Measurements from ENCODE around the gene CTNNA2. TPM values are rescaled to one million over a fixed set of nuclear protein-coding genes. Genes with fewer than 3 reads are reported as not detected.

CTNNA2 gene
- total and polyA plus RNA-seq, 7 experiments from 2014 or later: not detected

GRCh38 chr2:80303909-80304837 lies 791.3 kb downstream of the CTNNA2 start, which contains the start of gene LRRTM1:
Gene LRRTM1, minus strand, starts transcription at chr2:80304752. Its CDS starts 933 bp downstream, at chr2:80303819.
- ATAC-seq: no peak
- H3K27me3 Mint-ChIP-seq: peaks cover 49 to 54% (median 51%) of the 10 kb centered on the region in 5 donors
- intact Hi-C loops (cut with micrococcal nuclease): no loop called here
- peak within 1 kb of the TSS in 1 of 10 donors; percentile 19 for H3K4me3 Mint-ChIP-seq
- H3K27ac ChIP-seq (ENCODE audit: low read depth, low read length): no peak within 1 kb of the TSS
- peak within 1 kb of the TSS in 1 of 9 donors; percentile 57 for H3K27ac Mint-ChIP-seq
- peaks cover 0 to 9% (median 0%) of the 10 kb centered on the region in 5 donors for H3K36me3 Mint-ChIP-seq
- H3K4me1 ChIP-seq (ENCODE audit: control insufficient read depth in 2 of 2, insufficient read depth in 2 of 2, low read length in 2 of 2): no peaks in the 10 kb centered on the region
- H3K36me3 ChIP-seq (ENCODE audit: control insufficient read depth in 2 of 3, insufficient read depth in 3 of 3, low read length in 3 of 3): no peaks in the 10 kb centered on the region
- ChIA-PET CTCF (no interaction called here), POLR2A (no interaction called here)
- no peak within 1 kb of the TSS for H3K4me3 ChIP-seq (ENCODE audit: low read length)
- no peaks in the 10 kb centered on the region for H3K9me3 ChIP-seq (ENCODE audit: control insufficient read depth in 2 of 3, low read length in 3 of 3)
- DNase-seq: no peak
- H3K9me3 Mint-ChIP-seq: peaks cover 0 to 12% (median 5%) of the 10 kb centered on the region in 11 donors
- H3K27me3 ChIP-seq (ENCODE audit: control insufficient read depth in 2 of 2, insufficient read depth in 2 of 2, low read length in 2 of 2): peaks cover 0 to 8% of the 10 kb centered on the region in 2 donors
- H3K4me1 Mint-ChIP-seq: no peaks in the 10 kb centered on the region

GRCh38 chr2:80311304-80311703 lies 798.5 kb downstream of the CTNNA2 start:
- H3K36me3 Mint-ChIP-seq: no peaks in the 10 kb centered on the region
- H3K9me3 Mint-ChIP-seq: peaks cover 0 to 19% (median 3%) of the 10 kb centered on the region in 11 donors
- CTCF ChIA-PET: no interaction called here

GRCh38 chr2:80312282-80312839 lies 799.5 kb downstream of the CTNNA2 start:
- no peak overlapping the region for H3K27ac ChIP-seq (ENCODE audit: low read depth, low read length)
- H3K4me3 ChIP-seq (ENCODE audit: low read length): no peak overlapping the region
- H3K27ac Mint-ChIP-seq: no peak overlapping the region
- intact Hi-C loops (cut with micrococcal nuclease): no loop called here
- H3K4me1 Mint-ChIP-seq: no peaks in the 10 kb centered on the region
- peaks cover 0 to 16% (median 3%) of the 10 kb centered on the region in 11 donors for H3K9me3 Mint-ChIP-seq
- H3K36me3 Mint-ChIP-seq: no peaks in the 10 kb centered on the region
- ATAC-seq (no peak), DNase-seq (no peak)
- no peak overlapping the region for H3K4me3 Mint-ChIP-seq
- H3K27me3 Mint-ChIP-seq: peaks cover 0 to 5% (median 4%) of the 10 kb centered on the region in 5 donors
- ChIA-PET CTCF (no interaction called here), POLR2A (no interaction called here)
- H3K4me1 ChIP-seq (ENCODE audit: control insufficient read depth in 2 of 2, insufficient read depth in 2 of 2, low read length in 2 of 2): no peaks in the 10 kb centered on the region
- H3K9me3 ChIP-seq (ENCODE audit: control insufficient read depth in 2 of 3, low read length in 3 of 3): no peaks in the 10 kb centered on the region
- no peaks in the 10 kb centered on the region for H3K27me3 ChIP-seq (ENCODE audit: control insufficient read depth in 2 of 2, insufficient read depth in 2 of 2, low read length in 2 of 2)
- no peaks in the 10 kb centered on the region for H3K36me3 ChIP-seq (ENCODE audit: control insufficient read depth in 2 of 3, insufficient read depth in 3 of 3, low read length in 3 of 3)

More at GRCh38 chr2:80311304-80311703, 798.5 kb downstream of the CTNNA2 start:
- POLR2A ChIA-PET: no interaction called here
- intact Hi-C loops (cut with micrococcal nuclease): no loop called here
- peaks cover under 1 to 9% (median 4%) of the 10 kb centered on the region in 5 donors for H3K27me3 Mint-ChIP-seq
- H3K4me1 Mint-ChIP-seq: no peaks in the 10 kb centered on the region
- H3K27ac Mint-ChIP-seq: no peak overlapping the region
- no peaks in the 10 kb centered on the region for H3K9me3 ChIP-seq (ENCODE audit: control insufficient read depth in 2 of 3, low read length in 3 of 3)
- H3K27ac ChIP-seq (ENCODE audit: low read depth, low read length): no peak overlapping the region
- ATAC-seq: no peak
- no peaks in the 10 kb centered on the region for H3K36me3 ChIP-seq (ENCODE audit: control insufficient read depth in 2 of 3, insufficient read depth in 3 of 3, low read length in 3 of 3)
- no peaks in the 10 kb centered on the region for H3K27me3 ChIP-seq (ENCODE audit: control insufficient read depth in 2 of 2, insufficient read depth in 2 of 2, low read length in 2 of 2)
- no peak overlapping the region for H3K4me3 ChIP-seq (ENCODE audit: low read length)
- H3K4me1 ChIP-seq (ENCODE audit: control insufficient read depth in 2 of 2, insufficient read depth in 2 of 2, low read length in 2 of 2): no peaks in the 10 kb centered on the region
- no peak for DNase-seq
- no peak overlapping the region for H3K4me3 Mint-ChIP-seq

- ChIA-PET CTCF (no interaction called here), POLR2A (no interaction called here)
- DNase-seq: no peak
- no peaks in the 10 kb centered on the region for H3K36me3 Mint-ChIP-seq
- Histone ChIP-seq H3K27ac (ENCODE audit: low read depth, low read length) (no peak overlapping the region), H3K27me3 (ENCODE audit: control insufficient read depth in 2 of 2, insufficient read depth in 2 of 2, low read length in 2 of 2) (no peaks in the 10 kb centered on the region), H3K4me1 (ENCODE audit: control insufficient read depth in 2 of 2, insufficient read depth in 2 of 2, low read length in 2 of 2) (no peaks in the 10 kb centered on the region), H3K9me3 (ENCODE audit: control insufficient read depth in 2 of 3, low read length in 3 of 3) (no peaks in the 10 kb centered on the region), H3K4me3 (ENCODE audit: low read length) (no peak overlapping the region), H3K36me3 (ENCODE audit: control insufficient read depth in 2 of 3, insufficient read depth in 3 of 3, low read length in 3 of 3) (no peaks in the 10 kb centered on the region)
- peaks cover 0 to 7% (median 0%) of the 10 kb centered on the region in 11 donors for H3K9me3 Mint-ChIP-seq
- intact Hi-C loops (cut with micrococcal nuclease): no loop called here
- ATAC-seq: no peak
- no peak overlapping the region for H3K27ac Mint-ChIP-seq
- no peak overlapping the region for H3K4me3 Mint-ChIP-seq
- no peaks in the 10 kb centered on the region for H3K4me1 Mint-ChIP-seq
- peaks cover 5 to 10% (median 9%) of the 10 kb centered on the region in 5 donors for H3K27me3 Mint-ChIP-seq
Observed at GRCh38 chr2:80322311-80322920, 809.6 kb downstream of the CTNNA2 start.

- Histone ChIP-seq H3K27ac (ENCODE audit: low read depth, low read length) (no peak overlapping the region), H3K9me3 (ENCODE audit: control insufficient read depth in 2 of 3, low read length in 3 of 3) (no peaks in the 10 kb centered on the region), H3K27me3 (ENCODE audit: control insufficient read depth in 2 of 2, insufficient read depth in 2 of 2, low read length in 2 of 2) (no peaks in the 10 kb centered on the region), H3K36me3 (ENCODE audit: control insufficient read depth in 2 of 3, insufficient read depth in 3 of 3, low read length in 3 of 3) (no peaks in the 10 kb centered on the region), H3K4me1 (ENCODE audit: control insufficient read depth in 2 of 2, insufficient read depth in 2 of 2, low read length in 2 of 2) (no peaks in the 10 kb centered on the region), H3K4me3 (ENCODE audit: low read length) (no peak overlapping the region)
- no peak for ATAC-seq
- Mint-ChIP-seq H3K36me3 (no peaks in the 10 kb centered on the region), H3K27me3 (peaks cover 5 to 10% (median 9%) of the 10 kb centered on the region in 5 donors), H3K4me3 (no peak overlapping the region), H3K4me1 (no peaks in the 10 kb centered on the region), H3K27ac (no peak overlapping the region), H3K9me3 (peaks cover 0 to 5% (median 0%) of the 10 kb centered on the region in 11 donors)
- intact Hi-C loops (cut with micrococcal nuclease): no loop called here
- ChIA-PET POLR2A (no interaction called here), CTCF (no interaction called here)
- DNase-seq: no peak
Observed at GRCh38 chr2:80322958-80323357, 810.1 kb downstream of the CTNNA2 start.

GRCh38 chr2:80323610-80324009 lies 810.8 kb downstream of the CTNNA2 start:
- Histone ChIP-seq H3K4me3 (ENCODE audit: low read length) (no peak overlapping the region), H3K4me1 (ENCODE audit: control insufficient read depth in 2 of 2, insufficient read depth in 2 of 2, low read length in 2 of 2) (no peaks in the 10 kb centered on the region), H3K27ac (ENCODE audit: low read depth, low read length) (no peak overlapping the region), H3K36me3 (ENCODE audit: control insufficient read depth in 2 of 3, insufficient read depth in 3 of 3, low read length in 3 of 3) (no peaks in the 10 kb centered on the region), H3K9me3 (ENCODE audit: control insufficient read depth in 2 of 3, low read length in 3 of 3) (no peaks in the 10 kb centered on the region), H3K27me3 (ENCODE audit: control insufficient read depth in 2 of 2, insufficient read depth in 2 of 2, low read length in 2 of 2) (no peaks in the 10 kb centered on the region)
- CTCF ChIA-PET: no interaction called here
- POLR2A ChIA-PET: no interaction called here
- Mint-ChIP-seq H3K36me3 (no peaks in the 10 kb centered on the region), H3K27me3 (peaks cover 5 to 15% (median 9%) of the 10 kb centered on the region in 5 donors), H3K27ac (no peak overlapping the region), H3K9me3 (peaks cover 0 to 8% (median 0%) of the 10 kb centered on the region in 11 donors), H3K4me1 (no peaks in the 10 kb centered on the region), H3K4me3 (no peak overlapping the region)
- ATAC-seq (no peak), DNase-seq (no peak)
- intact Hi-C loops (cut with micrococcal nuclease): no loop called here
